HG02678 (cell line): Measurements from ENCODE around the gene ERICH4.
"Not testable (repeated sequence)": the region's sequence is repeated elsewhere in the genome, so short reads cannot be mapped to it uniquely, and the experiment has no call there.

Experiments used
- ATAC-seq: cut with Tn5 transposase; IDR thresholded peaks from one replicate; pipeline ENCODE4 v1.9.1; 2021; ENCODE audit warnings: mild to moderate bottlenecking, moderate library complexity; ENCODE audit not compliant: unreplicated experiment

ERICH4 gene

DNA sequence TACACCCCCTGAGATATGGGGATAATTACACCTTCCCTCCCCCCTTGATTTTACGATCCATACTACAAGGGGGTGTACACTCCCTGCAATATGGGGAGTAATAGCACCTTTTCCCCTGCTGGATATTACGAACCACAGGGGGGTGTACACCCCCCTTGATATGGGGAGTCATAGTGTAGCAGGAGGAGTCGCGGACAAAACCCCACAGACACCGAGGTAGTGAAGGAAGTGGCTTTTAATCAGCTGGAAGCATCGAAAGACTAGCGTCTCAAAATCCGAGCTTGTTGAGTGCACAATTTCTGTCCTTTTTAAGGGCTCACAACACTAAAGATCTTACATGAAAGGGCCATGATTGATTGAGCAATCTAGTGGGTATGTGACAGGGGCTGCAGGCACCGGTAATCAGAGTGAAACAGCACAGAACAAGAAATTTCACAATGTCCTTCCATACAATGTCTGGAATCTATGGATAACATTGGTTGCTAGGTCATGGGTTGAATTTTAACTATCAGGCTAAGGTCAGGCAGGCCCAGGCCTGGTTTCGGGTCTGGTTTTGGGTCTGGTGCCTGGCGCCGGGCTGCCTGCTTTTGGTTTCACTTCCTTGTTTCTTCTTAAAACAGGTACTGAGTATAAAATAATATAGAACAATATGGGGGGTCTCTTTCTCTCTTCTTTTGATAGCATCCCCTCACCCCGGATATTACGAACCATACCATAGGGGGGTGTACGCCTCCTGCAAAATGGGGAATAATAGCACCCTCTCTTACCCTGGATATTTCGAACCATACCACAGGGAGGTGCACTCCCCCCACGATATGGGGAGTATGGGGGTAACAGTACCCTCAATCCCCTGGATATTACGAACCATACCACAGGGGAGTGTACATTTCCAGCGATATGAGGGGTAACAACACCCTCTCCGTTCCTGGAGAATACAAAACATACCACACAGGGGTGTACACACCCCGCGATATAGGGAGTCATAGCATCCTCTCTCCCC, 20.6 kb downstream of the ERICH4 start:
- ATAC-seq = not testable (repeated sequence)

DNA sequence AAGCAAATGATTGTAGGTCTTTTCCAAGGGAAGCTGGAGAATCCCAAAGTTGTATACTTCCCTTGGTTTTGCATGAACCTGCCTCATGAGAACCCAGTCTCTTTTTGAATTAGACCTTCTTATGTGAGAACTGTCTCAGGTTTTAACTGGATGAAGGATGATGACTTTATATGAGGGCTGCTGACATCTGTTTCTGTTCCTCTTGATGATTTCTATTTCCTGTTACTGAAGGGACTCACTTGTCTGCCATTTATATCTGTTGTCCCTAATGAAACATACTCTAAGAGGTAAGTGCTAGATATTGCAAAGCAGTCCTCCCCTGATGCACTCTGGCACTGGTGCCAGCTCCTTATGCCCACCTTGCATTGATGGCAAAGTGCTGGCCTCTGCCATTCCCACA, 33.6 kb downstream of the ERICH4 start:
- no peak for ATAC-seq

DNA sequence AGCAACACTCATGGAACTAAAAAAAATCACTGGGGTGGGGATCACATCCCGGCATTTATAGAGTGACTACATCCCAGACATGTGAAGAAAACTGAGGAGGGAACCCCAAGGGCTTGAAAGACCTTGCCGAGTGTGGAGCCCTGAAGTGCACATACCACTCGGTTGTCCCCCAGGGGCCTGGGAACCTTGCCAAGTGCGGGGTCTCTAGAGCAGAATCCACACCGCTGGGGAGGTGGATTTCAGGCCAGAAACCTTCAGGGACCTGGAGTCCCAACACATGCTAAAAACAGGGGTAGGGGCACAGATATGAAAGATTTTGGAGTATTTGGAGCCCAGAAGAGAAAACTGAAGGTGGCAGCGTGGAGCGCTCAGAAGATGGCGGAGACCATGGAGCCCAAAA, 35.2 kb downstream of the ERICH4 start:
- ATAC-seq = no peak

DNA sequence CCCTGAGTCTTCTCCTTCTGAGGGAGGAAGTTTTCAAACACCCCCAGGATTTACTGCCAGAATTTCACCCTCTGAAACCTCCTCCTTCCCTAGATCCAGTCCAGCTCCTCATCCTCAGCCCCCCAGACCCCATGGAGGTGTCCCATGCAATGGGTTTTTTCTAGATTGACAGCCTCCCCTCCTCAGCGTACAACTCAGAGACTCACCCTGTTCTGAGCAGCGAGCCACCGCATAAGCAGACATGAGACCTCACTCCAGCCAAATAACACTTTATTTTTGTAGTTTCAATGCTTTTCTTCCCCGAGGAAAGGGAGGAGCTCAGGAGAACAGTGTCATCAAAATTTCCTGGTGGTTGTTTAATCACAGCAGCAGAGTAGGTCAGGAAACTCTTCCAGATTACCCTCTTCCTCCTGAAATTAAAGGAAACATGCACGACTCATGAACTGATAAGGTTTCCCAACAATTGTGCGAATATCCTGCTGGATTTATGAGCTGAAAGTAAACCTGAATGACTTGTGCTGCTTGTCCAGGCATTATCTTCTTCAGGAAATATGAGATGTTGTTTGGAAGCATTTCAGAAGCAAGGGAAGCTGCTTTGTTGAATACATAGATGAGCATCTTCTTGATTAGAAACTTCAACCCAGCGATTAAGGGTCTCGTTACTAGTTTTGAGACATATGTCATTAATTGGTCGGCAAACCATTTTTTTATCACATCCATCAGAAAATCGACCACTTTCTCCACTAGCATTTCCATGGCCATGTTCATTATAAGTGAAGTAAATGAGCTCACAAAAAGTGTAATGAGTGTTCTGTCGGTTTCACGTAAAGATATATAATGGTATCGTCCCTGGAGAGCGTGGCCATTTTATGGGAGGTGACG, 36.2 kb downstream of the ERICH4 start:
- ATAC-seq = no peak

DNA sequence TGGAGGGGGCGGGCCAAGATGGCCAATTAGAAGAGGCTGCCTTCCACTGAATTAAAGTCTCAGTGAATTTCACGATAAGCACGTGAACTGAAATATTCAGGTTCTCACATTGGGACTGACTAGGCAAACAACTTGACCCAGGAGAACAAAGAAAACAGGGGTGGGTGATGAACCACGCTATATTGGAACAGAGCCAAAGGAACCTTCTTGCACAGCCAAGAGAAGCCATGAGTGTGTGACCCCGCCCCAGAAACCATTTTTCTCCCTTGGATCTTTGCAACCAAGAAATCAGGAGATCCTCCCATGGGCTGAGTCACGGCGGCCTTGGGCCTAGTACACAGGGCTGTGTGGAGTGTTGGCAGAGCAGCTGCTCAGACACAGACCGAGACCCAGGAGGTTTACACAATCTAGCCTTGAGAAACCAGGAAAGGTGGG, 36.8 kb downstream of the ERICH4 start:
- ATAC-seq = no peak

DNA sequence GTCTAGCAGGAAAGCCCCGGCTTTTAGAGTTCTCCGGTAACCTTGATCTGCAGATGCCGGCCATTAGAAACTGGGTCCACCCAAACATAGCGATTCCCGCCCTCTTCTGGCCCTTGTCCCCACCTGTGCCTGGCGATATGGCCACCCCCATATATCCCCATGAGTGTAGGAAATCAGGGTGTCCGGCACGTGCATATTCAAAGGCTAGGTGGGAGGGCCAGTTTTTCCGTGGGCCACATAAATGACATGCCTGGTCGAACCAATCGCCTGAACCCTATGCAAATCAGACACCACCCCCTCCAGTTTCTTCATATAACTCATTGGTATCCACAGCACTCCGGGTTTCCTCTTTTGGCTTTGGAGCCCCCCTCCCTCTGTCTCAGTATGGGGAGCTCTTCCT, 37.4 kb downstream of the ERICH4 start:
- ATAC-seq = no peak

DNA sequence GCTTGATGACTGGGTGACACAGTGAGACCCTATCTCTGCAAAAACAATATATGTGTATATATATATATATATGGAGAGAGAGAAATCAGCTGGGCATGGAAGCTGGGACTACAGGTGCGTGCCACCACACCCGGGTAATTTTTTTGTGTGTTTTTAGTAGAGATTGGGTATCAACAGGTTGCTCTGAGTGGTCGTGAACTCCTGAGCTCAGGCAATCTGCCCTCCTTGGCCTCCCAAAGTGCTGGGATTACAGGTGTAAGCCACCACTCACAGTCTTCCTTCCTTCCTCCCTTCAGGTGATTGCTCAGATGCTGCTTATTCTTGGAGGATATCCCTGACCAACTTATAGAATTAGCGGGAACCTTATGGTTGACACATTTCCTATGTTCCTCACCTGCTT, 41.9 kb downstream of the ERICH4 start:
- ATAC-seq = no peak

DNA sequence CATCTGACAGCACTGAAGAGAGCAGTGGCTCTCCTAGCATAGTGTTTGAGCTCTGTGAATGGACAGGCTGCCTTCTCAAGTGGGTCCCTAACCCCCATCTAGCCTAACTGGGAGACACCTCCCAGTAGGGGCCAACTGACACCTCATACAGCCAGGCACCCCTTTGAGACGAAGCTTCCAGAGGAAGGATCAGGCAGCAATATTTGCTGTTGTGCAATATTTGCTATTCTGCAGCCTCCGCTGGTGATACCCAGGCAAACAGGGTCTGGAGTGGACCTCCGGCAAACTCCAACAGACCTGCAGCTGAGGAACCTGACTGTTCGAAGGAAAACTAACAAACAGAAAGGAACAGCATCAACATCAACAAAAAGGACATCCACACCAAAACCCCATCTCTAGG, 44.0 kb downstream of the ERICH4 start:
- ATAC-seq = not testable (repeated sequence)

DNA sequence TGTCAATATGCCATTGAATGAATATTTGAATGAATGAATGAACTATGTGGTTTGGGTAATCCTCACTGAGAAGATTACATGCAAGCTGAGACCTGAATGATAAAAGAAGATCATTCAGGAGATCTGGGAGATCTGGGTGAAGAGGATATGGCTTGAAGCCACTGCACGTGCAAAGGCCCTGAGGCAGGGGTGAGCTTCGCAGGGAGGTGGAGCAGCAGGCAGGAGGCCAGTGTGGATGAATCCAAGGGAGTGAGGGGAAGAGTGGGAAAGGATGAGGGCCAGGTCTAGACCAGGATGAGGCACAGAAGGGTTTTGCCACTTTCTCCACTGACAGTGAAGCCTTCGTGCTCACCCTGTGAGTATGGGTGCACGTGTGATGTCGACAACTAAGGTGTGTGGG, 49.9 kb downstream of the ERICH4 start:
- no peak for ATAC-seq
